Astrocyte of the cerebellum (primary cell): ENCODE data around the gene SLX4IP.

ENCODE experiments used
- DNase-seq: peaks from one replicate; pipeline ENCODE4 v3.0.0-alpha.2; 2011; ENCODE audit warnings: low read depth
- H3K4me3 ChIP-seq: 2 replicates; pipeline ENCODE4 v1.5.1; 2011; ENCODE audit warnings: mild to moderate bottlenecking, low read depth, low read length, moderate library complexity
- in situ Hi-C: cut with HindIII; loops from 2 replicates; pipeline ENCODE4 v1.10.0; 2017; ENCODE audit warnings: low sequenced_read_pairs
- TF ChIP-seq, protein P1 (sequence below): IDR thresholded peaks from 2 replicates; pipeline ENCODE4 v1.5.1; 2012; ENCODE audit warnings: low read length, low read depth, moderate library complexity, mild to moderate bottlenecking; ENCODE audit errors: missing control alignments

Gene SLX4IP

DNA sequence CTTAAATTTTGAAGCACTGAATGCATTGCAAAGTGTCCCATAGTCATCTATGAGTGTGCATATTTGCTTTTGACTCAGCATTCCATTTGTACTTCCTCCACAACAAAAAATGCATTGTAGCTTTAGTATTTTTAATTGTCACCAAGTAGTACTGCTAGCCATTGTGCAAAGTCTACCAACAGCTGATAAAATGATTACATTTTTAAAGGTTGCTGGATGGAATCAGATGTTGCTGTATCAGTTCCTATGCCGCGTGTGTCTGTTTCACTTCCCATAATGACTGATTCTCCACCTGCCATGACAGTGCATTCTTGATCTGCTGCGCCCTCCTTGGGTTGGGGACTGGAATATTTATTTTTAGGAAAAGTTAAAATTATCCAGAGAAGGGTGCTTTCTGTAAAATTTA, 41.2 kb downstream of the SLX4IP start:
- TF ChIP-seq, protein P1, sequence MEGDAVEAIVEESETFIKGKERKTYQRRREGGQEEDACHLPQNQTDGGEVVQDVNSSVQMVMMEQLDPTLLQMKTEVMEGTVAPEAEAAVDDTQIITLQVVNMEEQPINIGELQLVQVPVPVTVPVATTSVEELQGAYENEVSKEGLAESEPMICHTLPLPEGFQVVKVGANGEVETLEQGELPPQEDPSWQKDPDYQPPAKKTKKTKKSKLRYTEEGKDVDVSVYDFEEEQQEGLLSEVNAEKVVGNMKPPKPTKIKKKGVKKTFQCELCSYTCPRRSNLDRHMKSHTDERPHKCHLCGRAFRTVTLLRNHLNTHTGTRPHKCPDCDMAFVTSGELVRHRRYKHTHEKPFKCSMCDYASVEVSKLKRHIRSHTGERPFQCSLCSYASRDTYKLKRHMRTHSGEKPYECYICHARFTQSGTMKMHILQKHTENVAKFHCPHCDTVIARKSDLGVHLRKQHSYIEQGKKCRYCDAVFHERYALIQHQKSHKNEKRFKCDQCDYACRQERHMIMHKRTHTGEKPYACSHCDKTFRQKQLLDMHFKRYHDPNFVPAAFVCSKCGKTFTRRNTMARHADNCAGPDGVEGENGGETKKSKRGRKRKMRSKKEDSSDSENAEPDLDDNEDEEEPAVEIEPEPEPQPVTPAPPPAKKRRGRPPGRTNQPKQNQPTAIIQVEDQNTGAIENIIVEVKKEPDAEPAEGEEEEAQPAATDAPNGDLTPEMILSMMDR: no peak
- in situ Hi-C loops: no loop called here
- no peak for DNase-seq
- no peak overlapping the region for H3K4me3 ChIP-seq

- no peak for DNase-seq
- TF ChIP-seq, protein P1: no peak
- no peak overlapping the region for H3K4me3 ChIP-seq
- in situ Hi-C loops: no loop called here
These were observed 43.1 kb downstream of the SLX4IP start for GRCh38 chr20:10478205-10478604.

DNA sequence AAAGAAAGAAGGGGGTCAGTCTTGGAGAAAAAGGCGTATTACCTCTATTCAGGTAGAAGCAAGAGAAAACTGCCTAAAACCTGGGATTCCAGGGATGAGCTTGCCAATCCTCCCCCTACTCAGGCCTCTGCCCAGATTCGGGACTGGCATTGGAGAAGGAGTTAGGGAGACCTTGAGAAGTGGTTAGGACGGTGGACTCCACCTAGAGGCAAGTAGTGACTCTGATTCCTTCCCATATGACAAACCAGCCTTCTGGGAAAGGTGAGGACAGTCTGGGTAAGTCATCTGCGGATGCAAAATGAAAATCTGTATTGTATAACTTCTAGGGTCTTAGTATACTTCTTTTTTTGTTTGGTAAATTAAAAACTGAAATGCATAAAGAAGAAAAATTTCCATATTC, 43.8 kb downstream of the SLX4IP start:
- H3K4me3 ChIP-seq: no peak overlapping the region
- in situ Hi-C loops: no loop called here
- TF ChIP-seq, protein P1: no peak
- no peak for DNase-seq

DNA sequence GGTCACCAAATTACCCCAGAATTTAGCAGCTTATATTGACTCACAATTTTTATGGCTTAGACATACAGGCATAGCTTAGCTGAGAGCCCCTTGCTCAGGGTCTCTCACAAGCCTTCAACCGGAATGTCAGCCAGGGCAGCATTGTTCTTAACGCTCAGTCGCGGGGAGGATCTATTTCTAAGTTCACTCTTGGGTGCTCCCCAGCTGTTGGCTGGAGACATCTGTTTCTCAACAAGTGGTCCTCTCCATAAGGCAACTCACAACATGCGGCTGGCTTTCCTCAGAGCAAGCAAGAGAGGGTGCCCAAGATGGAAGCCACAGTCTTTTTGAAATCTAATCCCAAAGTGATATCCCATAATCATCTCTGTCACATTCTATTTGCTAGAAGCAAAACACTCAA, 46.6 kb downstream of the SLX4IP start:
- no peak overlapping the region for H3K4me3 ChIP-seq
- in situ Hi-C loops: no loop called here
- no peak for DNase-seq
- TF ChIP-seq, protein P1: no peak

- TF ChIP-seq, protein P1: no peak
- in situ Hi-C loops: no loop called here
- H3K4me3 ChIP-seq: no peak overlapping the region
- no peak for DNase-seq
These were observed 48.6 kb downstream of the SLX4IP start for GRCh38 chr20:10483691-10484090.

GRCh38 chr20:10487142-10488136, 52.3 kb downstream of the SLX4IP start:
- no peak for DNase-seq
- H3K4me3 ChIP-seq: no peak overlapping the region
- TF ChIP-seq, protein P1: no peak
- in situ Hi-C loops: no loop called here
